ENCODE measurements around the gene MACC1. TPM values are rescaled to one million over a fixed set of nuclear protein-coding genes. Genes with fewer than 3 reads are reported as not detected.

MACC1 gene
- total and polyA plus RNA-seq, 12 donors = 0.35 to 9.8 (median 1.5) TPM

- 77 to 90% (median 82%) methylated on average over 4 of the region's 4 CpGs for WGBS, 4 donors
- Histone ChIP-seq H3K36me3 (replicated peaks in 1 of 2) (no peaks in the 10 kb centered on the region), H3K27me3 (no peaks in the 10 kb centered on the region), H3K4me1 (replicated peaks in 1 of 2) (no peaks in the 10 kb centered on the region), H3K9me3 (replicated peaks in 1 of 3) (no peaks in the 10 kb centered on the region), H3K4me3 (no peak overlapping the region), H3K27ac (no peak overlapping the region)
- TF ChIP-seq POLR2A (IDR thresholded peaks at IDR 0.05) = no peak
- no peak for TF ChIP-seq CTCF (IDR thresholded peaks at IDR 0.05)
- DNase-seq = no peak
- intact Hi-C loops (cut with DNase I) = no loop called here
Observed at GRCh38 chr7:20197125-20197748, 19.9 kb downstream of the MACC1 start.

GRCh38 chr7:20194343-20194995 is 22.7 kb downstream of the MACC1 start:
- Histone ChIP-seq H3K4me3 (no peak overlapping the region), H3K4me1 (replicated peaks in 1 of 2) (no peaks in the 10 kb centered on the region), H3K27me3 (no peaks in the 10 kb centered on the region), H3K27ac (peak overlapping the region in 1 of 5 donors; percentile 40), H3K9me3 (replicated peaks in 1 of 3) (no peaks in the 10 kb centered on the region), H3K36me3 (replicated peaks in 1 of 2) (no peaks in the 10 kb centered on the region)
- 68 to 76% (median 73%) methylated on average over 4 of the region's 4 CpGs for WGBS, 4 donors
- DNase-seq = no peak
- no peak for TF ChIP-seq CTCF (IDR thresholded peaks at IDR 0.05)
- TF ChIP-seq POLR2A (IDR thresholded peaks at IDR 0.05) = no peak
- intact Hi-C loops (cut with DNase I) = no loop called here

- no peak for TF ChIP-seq CTCF (IDR thresholded peaks at IDR 0.05)
- no peak for TF ChIP-seq POLR2A (IDR thresholded peaks at IDR 0.05)
- WGBS, 4 donors = 89 to 93% (median 90%) methylated on average over 6 of the region's 6 CpGs
- intact Hi-C loops (cut with DNase I) = no loop called here
Observed at GRCh38 chr7:20193873-20194272, 23.3 kb downstream of the MACC1 start.

GRCh38 chr7:20193242-20193777 is 23.9 kb downstream of the MACC1 start:
- TF ChIP-seq POLR2A (IDR thresholded peaks at IDR 0.05) = no peak
- TF ChIP-seq CTCF (IDR thresholded peaks at IDR 0.05) = no peak
- H3K27ac ChIP-seq = no peak overlapping the region
- intact Hi-C loops (cut with DNase I) = no loop called here
- no peak overlapping the region for H3K4me3 ChIP-seq
- 48 to 59% (median 53%) methylated on average over 1 of the region's 1 CpG for WGBS, 4 donors
- H3K36me3 ChIP-seq (replicated peaks in 1 of 2) = no peaks in the 10 kb centered on the region
- H3K4me1 ChIP-seq (replicated peaks in 1 of 2) = no peaks in the 10 kb centered on the region
- DNase-seq = no peak
- H3K9me3 ChIP-seq (replicated peaks in 1 of 3) = no peaks in the 10 kb centered on the region
- H3K27me3 ChIP-seq = no peaks in the 10 kb centered on the region

More at GRCh38 chr7:20193873-20194272, 23.3 kb downstream of the MACC1 start:
- H3K36me3 ChIP-seq (replicated peaks in 1 of 2) = no peaks in the 10 kb centered on the region
- DNase-seq = no peak
- H3K27me3 ChIP-seq = no peaks in the 10 kb centered on the region
- H3K4me3 ChIP-seq = no peak overlapping the region
- H3K27ac ChIP-seq = no peak overlapping the region
- H3K4me1 ChIP-seq (replicated peaks in 1 of 2) = no peaks in the 10 kb centered on the region
- no peaks in the 10 kb centered on the region for H3K9me3 ChIP-seq (replicated peaks in 1 of 3)
